Stimulated activated CD4-positive, alpha-beta T cell treated with anti-CD3 and anti-CD28 coated beads, Interleukin-4, amount 100 ng/mL, for 4 hours (primary cell): ENCODE measurements around the gene RBP4.

Experiments used
- DNase-seq, 2 experiments: peaks; one replicate each; pipeline ENCODE4 v3.0.0-alpha.2; 2020

The RBP4 gene

DNA sequence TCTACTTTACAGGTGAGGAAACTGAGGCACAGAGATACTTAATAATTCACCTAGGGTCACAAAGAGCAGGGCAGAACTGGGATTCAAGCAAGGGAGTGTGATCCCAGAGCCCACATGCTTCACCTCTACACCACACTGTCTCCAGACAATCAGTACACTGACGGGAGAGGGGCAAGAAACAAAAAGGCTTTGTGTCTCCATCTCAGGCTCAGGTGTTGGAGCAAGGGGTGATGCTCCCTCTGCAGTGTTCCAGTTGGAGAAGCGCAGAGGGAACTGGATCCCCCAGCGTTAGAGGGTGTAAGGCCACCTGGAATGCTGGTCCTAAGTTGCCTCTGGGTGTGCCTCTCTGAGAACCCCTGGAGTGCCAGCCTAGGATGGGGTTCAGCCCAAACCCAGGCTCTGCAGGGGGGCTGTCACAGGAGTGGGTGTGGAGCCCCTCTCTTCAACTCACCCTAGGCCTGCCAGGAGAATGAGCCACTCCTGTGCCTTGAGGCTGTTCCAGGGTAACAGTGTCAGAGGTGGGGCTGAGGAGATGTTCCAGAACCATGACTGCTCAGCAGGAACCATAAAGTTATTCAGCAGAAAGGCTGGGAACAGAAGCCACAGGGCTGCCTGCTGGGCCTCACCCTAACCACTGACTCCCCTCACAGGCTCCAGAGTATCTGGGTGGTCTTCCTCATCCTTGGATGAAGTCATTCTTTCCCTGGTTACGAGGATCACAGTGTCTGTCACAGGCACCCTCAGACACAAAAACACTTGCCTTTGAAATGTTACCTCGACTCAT is 5.5 kb downstream of the RBP4 start:
- no peak for DNase-seq

DNA sequence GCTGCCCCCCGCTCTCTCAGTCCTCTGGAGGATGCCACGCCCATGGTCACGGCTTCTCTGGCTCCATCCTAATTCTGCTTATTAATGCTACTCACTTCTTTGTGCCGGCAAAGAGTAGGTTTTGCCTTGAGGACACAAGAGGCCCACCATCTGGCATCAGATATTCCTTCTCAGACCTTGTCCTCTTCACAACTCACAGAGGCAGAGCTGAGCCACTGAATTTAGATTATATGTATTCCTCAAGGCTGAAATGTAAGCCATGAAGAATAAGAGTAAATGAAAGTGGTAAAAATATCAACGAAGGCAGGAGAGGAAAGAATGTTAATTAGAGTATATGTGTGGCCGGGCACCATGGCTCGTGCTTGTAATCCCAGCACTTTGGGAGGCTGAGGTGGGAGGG is 6.5 kb downstream of the RBP4 start:
- no peak for DNase-seq

DNA sequence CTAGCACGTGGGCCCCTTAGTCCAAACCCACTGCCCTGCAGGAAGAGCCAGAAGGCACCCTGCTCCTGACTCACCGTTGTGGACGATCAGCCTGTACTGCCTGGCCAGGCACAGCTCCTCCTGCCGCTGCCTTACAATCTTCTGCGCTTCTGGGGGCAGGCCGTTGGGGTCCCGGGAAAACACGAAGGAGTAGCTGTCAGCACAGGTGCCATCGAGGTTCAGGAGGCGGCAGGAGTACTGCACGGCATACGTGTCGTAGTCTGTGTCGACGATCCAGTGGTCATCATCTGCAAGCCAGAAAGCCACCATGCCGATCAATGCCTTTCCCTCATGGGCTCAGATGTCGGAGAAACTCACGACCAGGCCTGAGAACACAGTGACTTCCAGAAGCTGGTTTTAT is 7.3 kb downstream of the RBP4 start:
- no peak for DNase-seq

DNA sequence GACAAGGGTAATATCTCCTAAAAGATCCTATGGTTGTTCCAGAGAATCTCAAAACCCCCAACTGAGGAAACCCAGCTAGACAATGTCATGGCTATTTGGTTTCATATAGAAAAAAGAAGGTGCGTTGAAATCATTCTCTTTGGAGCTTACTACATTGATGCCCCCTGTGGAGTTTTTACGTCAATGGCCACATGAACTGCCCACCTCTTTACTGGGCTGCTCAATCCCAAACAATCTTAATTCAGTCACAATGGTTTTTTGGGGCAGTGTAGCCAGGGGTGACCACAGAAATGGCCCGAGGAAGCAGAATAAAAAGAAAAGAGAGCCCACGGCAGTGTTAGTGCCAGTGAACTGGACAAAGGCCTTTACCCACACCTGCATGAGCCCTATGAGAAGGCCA is 7.8 kb downstream of the RBP4 start:
- no peak for DNase-seq

DNA sequence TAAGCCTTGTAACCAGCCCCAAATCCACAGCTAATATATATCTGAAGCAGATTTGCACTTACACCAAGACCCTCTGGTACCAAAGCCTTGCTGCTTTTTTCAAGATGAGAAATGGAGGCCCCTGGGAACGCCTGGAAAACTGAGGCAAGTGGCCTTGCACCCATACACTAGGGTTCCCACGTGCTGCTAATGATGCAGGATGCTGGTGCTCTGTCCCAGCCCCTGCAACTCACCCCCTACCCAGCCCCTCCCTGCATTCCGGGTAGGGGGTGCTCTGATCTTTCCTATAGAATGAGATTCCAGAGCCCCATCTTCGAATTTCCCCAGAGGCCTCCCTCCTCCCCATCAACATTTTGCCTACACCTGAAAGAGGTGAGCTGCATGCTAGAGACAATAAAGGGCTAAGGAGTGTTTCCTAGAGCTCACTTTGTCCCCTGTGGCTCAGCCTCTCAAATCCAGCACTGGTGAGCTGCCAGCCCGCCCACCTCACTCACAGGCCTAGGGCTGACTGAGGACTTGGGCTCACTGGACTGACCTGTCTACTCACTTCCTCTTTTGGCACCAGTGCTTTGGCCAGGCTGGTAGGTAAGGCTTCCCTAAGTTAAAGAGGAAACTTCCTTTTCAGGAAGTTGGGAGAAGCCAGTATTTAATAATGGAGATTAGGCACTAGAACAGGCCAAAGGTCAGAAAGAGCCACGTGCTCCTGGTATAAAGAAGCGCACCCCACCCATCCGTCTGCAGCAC is 9.8 kb downstream of the RBP4 start:
- no peak for DNase-seq

DNA sequence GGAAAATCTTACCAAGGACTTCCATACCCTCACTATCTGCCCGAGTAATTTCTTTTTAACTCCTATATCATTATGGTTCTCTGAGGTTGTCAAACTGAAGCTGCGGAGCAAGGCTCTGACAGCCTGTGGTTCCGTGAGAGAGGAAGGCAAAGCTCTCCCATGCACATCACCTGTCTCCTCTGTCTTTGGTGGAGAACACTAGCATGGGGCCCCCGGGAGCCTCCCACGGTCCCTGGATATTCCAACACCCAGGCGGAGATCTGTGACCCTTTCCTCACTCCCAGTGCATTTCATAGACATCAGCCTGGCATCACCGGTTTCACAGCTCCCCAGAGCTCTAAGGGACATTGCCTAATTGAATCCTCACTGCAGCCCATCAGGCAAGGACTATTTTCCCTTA is 10.4 kb downstream of the RBP4 start:
- no peak for DNase-seq

DNA sequence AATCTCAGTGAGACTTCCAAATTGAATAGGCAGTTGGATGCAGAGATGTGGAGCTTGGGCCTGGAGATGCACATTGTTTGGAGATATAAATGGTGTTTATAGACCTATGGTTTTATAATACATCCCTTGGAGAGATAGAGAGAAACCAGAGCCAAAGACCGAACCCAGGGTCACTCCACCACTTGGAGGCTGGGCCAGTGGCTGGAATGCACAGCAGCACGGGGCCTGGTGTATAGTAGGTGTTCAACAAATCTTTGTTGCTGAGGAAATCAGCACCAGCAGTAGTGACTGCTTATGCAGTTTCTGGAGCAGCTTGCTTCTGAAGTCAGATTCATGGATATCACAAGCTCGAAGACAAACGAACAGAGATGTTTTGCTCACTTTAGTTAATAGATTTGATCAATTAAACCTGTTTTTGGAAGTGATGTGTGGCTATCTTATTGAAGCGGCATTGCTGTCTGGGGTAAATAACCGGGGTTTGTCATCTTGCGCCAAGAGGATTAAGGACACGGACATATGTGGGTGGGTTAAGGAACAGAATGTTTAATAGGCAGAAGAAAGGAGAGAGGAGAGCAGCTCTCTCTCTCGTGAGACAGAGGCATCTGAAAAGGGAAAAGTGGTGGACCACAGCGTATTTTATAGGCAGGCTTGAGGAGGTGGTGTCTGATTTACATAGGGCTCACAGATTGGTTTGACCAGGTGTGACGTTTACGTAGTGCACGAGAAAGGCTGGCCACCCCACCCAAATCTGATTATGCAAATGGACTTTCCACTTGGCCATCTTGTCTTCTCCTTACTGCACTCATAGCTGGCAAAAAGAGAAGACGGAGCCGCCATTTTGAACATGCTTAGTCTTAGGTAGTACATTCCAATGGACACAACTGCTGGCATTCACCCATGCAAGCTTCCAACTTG is 11.1 kb downstream of the RBP4 start:
- DNase-seq: no peak

DNA sequence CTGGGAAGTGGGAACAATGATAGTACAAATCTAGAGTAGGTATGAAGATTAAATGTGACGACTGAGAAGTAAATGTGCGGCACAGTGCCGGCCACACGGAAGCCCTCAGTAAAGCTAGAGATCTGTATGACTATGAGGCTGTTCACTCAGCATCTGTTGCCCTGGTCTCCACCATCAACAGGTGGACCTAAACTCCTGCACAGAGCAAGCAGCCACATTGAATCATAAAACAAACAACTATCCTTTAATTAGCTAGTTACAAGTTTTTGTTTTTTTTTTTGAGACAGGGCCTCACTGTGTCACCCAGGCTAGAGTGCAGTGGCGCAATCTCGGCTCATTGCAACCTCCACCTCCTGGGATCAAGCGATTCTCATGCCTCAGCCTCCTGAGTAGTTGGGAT is 16.6 kb downstream of the RBP4 start:
- DNase-seq: no peak

DNA sequence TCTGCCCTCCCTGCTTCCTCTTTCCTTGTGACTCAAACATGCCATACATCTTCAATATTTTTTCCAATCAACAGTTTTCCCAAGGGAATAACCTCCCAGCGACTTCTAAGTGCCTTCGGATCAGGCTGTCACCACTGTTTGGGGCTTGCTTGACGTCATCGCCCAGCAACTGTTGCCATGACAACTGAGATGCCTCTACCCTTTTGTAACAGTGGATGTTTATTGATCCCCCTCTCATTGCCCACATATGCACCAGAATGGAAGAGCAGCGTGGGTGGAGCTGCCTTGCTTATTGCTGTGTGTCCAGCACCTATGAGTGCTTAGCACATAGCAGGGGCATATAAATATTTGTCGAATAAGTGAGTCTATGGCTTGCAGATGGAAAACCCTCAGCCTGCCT is 20.2 kb downstream of the RBP4 start:
- DNase-seq: no peak

DNA sequence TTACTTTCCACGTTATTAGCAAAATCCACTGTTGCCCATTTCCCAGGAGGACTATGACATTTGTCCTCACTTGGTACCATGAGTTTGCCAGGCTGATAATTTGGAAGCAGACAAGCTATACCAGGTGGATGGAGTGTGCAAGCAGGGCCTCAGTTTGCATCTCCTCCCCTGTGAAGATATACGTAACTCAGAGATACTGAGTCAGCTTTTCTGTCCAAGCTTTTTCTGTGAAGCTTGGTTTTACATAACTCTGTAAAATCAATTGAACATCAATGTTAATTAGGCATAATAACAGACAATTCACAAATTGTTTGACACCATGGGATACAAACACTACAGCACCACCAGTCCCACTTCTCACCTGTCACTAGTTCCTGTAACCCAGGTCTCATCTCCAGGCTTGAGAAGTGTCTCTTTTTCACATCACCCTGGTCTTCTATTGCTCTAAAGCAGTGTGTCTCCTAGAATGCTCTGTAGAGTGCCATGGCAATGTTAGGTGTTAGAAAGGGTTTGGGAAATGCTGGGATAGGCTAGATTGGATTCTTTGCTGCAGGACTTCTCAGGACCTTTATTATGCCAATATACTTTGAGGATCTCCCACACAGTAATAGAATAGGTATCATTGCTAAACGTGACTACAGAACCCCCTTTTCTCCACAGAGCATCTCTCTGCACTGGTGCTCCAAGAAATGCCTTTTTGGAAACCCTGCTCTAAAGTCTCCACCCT is 20.9 kb downstream of the RBP4 start:
- DNase-seq: no peak

DNA sequence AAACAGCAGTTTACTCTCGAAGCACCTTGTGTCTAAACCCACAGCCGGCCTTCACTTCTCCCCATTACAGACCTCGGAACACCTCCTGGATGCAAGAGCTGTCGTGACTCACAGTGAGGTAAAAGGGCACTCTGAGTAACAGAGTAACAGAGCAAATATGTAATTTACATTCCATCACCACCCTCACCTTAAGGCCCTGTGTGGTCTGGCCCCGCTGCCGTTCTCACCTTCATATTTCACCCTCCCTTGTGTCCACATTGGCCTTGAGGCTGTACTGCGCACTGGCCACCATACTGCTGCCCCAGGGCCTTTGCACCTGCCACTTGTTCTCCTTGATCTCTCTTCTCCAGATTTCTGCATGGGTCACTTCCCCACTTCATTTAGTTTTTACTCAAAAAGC is 21.9 kb downstream of the RBP4 start:
- DNase-seq: no peak

DNA sequence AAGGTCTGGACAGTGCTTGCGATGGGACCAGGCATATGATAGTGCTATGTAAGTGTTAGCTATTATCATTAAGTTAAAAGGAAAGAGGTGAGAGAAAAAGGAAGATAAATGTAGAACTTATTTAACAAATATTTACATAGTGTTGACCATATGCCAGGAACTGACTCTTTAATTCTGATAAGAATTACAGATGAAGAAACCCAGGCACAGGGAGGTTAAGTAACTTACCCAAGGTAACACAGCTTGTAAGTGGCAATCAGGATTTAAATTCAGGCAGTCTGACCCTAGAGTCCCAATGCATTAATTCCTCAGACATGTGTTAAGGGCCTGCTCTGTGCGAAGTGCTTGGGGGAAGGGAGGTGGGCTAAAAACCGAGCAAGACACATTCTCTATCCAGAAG is 23.5 kb downstream of the RBP4 start:
- DNase-seq: no peak

DNA sequence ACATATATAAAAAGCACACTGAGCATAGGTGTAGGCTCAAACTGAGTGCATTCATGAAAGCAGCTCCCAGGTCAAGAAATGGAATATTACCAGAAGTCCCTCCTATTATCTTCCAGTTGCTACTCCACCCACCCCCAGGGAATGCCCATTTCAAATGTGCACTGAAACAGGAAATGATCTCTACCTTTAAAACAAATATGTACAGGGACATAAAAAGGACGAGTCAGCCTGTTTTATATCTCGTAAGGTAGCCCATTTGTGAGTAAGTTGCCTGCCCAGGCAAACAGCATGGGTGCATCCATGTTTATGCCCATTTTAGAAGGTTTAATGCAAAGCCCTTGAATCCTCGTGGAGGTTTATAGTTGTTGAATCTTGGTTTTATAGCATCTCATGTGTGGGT is 24.1 kb downstream of the RBP4 start:
- no peak for DNase-seq

DNA sequence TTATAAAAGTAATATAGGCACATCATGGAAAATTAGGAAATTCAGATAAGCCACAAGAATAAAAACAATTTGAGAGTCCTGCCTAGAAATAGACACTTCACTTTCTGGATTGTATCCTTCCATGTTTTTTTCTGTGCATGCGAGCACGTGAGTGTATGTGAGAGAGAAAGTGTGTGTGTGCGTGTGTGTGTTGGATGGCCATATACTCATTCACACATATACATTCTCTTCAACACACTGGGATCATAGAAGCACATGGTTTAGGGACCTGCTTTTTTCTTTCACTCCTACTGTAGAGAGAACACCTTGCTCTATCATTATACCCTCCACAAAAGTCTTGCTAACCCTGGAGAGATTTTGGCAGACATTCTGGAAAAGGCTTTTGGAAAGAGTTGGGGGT is 27.1 kb downstream of the RBP4 start:
- no peak for DNase-seq

DNA sequence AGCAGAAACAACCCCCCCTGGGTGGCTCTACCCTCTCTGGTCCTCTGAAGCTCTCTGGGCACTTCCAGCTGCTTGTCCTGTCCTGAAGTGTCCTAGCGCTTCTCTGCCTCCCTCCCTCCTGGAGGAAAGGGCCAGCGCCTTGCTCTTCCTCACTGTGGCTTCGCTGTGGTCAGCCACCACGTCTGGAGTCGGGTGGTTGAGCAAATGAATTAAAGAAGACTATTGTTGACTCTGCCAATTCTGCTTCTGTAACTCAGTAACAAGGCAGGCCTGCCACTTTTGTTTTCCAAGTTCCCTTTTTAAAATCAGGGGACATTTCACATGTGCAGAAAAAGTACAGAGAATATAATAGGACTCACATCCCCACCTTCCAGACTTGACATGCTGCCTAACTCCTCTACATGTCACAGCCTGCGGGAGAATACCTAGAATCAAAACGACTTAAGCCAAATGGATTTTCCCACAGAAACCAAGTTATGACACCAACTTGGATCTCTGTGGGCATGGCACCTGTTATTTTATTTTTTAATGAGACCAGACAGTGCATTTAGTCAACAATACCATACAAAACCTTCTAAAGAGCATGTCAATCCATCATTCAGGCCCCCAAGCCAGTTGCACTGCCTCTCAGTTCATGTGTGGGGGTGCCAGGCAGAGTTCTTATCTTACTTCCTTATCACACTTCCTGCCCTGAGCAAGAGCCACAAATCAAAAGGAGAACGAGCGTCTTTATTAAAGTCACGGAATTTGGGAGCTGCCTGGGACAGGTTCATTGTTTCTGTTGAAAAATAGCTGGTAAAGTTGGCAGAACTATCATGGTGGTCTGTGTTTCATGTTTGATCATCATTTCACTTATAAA is 27.8 kb downstream of the RBP4 start:
- no peak for DNase-seq

DNA sequence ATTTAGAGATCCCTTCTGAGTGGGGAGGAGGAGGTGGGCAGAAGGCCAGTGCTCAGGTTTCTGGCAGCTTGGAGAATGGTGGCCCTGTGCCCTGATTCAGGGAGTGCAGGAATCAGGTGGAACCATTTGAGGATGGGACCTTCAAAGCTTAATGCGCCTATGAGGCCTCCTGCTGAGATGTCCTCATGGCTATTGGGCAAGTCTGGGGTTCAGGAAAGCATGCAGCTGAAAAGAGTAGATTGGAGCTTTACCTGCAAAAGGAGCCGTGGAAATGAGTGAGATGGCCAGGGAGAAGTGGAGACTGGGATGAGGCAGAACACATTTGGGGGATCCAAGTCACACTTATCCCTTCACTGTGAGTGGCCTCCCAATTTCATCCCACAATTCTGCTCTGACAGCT is 28.4 kb downstream of the RBP4 start:
- no peak for DNase-seq

DNA sequence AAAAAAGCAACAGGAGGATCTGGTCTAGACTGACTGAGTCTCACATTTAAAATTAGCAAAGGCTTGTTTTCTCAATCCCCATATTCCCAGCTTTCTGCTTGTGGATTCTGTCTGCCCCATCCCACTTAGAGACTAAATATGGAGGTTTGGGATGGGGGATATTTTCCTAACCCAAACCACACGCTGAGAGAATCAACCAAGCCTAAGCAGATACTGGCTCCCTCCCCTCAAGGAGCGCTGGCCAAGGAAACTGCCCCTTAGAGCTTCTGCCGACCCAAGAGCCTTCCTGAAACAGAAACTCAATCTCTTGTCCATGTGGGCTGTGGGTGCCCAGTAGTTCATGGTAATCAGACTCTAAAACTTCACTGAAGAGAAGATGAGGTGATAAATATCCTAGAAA is 30.7 kb downstream of the RBP4 start:
- DNase-seq: no peak

DNA sequence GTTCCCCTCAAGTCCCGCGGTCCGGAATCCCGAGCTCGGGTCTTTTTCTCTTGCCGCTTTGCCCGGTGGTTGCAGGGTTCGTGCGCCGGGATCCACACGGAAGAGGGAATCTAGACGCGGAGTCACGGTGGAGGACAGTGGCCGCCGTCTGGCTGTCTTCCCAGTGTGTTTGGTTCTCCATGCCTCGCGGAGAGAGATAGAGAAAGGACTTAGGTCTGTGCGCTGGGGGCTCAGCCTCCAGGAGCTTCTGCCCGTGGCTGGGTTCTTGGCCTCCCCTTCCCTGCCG is 33.0 kb downstream of the RBP4 start:
- no peak for DNase-seq

DNA sequence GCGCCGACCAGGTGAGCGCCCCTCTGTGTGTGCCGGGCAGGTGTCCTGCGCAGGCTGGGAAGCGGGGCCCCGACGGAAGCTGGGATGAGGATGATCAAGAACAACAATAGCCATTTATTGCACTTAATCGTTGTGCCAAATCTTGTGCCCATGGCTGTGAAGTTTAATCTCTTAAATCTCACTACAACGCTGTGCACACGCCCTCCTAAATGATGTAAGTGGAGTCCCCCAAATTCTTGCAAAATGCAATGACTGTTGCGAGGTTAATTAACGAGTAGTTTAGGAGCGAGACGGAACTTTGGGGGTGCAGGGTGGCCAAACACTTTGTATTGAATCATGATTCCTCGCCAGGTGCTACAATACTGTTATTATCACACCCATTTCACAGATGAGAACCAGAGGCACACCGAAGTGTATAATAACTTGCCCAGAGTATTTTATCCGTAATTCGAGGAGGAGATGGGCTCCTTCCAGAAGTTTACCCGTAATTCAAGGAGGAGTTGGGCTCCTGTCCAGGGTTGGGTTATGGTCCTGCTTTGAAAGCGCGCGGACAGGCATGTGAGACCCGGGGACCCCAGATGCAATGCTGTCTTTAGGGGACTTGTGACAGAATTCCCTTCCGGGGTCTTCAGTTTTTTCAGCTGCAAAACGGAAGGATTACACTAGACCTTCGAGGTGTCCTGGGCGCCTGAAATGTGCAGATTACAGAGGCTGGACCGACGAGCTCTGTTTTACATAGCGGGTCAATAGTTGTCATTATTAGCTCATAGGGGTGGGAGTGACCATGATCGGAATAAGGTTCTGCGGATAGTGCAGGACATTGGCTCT is 33.5 kb downstream of the RBP4 start:
- no peak for DNase-seq

DNA sequence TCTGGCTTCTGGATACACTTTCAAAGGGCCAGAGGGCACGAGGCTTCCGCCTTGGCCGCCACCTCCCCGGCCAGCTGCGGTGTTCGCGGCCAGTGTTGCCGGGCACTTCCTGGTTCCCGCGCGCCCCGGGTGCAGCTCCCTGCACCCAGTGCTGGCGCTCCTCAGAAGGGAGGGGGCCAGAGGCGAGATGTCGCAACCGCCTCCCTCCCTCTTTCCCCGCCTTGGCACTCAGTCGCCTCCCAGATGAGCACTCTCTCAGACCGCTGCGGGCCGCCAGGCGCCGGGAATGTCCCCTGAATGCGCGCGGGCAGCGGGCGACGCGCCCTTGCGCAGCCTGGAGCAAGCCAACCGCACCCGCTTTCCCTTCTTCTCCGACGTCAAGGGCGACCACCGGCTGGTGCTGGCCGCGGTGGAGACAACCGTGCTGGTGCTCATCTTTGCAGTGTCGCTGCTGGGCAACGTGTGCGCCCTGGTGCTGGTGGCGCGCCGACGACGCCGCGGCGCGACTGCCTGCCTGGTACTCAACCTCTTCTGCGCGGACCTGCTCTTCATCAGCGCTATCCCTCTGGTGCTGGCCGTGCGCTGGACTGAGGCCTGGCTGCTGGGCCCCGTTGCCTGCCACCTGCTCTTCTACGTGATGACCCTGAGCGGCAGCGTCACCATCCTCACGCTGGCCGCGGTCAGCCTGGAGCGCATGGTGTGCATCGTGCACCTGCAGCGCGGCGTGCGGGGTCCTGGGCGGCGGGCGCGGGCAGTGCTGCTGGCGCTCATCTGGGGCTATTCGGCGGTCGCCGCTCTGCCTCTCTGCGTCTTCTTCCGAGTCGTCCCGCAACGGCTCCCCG is 34.4 kb downstream of the RBP4 start, which contains the start of gene FFAR4:
FFAR4 (plus strand) TSS at position 231 of the 842 bp plus-strand sequence; CDS start at position 287, 56 bp downstream.
- DNase-seq: no peak
